ENCODE results near the gene HEBP1.

DNA sequence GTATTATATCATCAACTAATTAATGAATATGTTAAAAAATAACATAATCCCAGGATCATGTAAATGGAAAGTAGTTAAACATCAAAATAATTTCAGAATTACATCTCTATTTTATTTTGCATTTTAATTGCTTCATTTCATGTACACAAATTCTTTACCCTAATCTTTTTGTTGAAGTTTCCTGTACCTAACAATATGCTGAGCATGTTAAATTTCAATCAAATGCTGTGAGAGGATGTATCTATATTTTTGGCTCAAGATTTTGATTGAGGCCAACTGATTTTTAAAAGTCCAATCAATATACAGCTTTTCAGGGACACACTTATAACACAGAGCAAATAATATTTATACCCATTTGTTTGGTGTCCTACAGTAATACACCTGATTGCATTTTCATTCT, 54.5 kb downstream of the HEBP1 start:
- TF ChIP-seq, protein P1, sequence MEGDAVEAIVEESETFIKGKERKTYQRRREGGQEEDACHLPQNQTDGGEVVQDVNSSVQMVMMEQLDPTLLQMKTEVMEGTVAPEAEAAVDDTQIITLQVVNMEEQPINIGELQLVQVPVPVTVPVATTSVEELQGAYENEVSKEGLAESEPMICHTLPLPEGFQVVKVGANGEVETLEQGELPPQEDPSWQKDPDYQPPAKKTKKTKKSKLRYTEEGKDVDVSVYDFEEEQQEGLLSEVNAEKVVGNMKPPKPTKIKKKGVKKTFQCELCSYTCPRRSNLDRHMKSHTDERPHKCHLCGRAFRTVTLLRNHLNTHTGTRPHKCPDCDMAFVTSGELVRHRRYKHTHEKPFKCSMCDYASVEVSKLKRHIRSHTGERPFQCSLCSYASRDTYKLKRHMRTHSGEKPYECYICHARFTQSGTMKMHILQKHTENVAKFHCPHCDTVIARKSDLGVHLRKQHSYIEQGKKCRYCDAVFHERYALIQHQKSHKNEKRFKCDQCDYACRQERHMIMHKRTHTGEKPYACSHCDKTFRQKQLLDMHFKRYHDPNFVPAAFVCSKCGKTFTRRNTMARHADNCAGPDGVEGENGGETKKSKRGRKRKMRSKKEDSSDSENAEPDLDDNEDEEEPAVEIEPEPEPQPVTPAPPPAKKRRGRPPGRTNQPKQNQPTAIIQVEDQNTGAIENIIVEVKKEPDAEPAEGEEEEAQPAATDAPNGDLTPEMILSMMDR (IDR thresholded peaks at IDR 0.05; ENCODE audit: low read depth, low read length, missing input control): no peak
- no peak for TF ChIP-seq GABPA (IDR thresholded peaks at IDR 0.05 in 1 of 2, conservative IDR thresholded peaks at IDR 0.05 in 1 of 2)
- TF ChIP-seq YY1 (IDR thresholded peaks at IDR 0.05): no peak
- no peak for TF ChIP-seq FOXA1 (IDR thresholded peaks at IDR 0.05)
- TF ChIP-seq TAF1 (conservative IDR thresholded peaks at IDR 0.05): no peak
- TF ChIP-seq, protein P2, sequence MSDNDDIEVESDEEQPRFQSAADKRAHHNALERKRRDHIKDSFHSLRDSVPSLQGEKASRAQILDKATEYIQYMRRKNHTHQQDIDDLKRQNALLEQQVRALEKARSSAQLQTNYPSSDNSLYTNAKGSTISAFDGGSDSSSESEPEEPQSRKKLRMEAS (IDR thresholded peaks at IDR 0.05): no peak
- TF ChIP-seq, protein P3, sequence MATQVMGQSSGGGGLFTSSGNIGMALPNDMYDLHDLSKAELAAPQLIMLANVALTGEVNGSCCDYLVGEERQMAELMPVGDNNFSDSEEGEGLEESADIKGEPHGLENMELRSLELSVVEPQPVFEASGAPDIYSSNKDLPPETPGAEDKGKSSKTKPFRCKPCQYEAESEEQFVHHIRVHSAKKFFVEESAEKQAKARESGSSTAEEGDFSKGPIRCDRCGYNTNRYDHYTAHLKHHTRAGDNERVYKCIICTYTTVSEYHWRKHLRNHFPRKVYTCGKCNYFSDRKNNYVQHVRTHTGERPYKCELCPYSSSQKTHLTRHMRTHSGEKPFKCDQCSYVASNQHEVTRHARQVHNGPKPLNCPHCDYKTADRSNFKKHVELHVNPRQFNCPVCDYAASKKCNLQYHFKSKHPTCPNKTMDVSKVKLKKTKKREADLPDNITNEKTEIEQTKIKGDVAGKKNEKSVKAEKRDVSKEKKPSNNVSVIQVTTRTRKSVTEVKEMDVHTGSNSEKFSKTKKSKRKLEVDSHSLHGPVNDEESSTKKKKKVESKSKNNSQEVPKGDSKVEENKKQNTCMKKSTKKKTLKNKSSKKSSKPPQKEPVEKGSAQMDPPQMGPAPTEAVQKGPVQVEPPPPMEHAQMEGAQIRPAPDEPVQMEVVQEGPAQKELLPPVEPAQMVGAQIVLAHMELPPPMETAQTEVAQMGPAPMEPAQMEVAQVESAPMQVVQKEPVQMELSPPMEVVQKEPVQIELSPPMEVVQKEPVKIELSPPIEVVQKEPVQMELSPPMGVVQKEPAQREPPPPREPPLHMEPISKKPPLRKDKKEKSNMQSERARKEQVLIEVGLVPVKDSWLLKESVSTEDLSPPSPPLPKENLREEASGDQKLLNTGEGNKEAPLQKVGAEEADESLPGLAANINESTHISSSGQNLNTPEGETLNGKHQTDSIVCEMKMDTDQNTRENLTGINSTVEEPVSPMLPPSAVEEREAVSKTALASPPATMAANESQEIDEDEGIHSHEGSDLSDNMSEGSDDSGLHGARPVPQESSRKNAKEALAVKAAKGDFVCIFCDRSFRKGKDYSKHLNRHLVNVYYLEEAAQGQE (IDR thresholded peaks at IDR 0.05): no peak
- no peak for TF ChIP-seq SP1 (IDR thresholded peaks at IDR 0.05)
- TF ChIP-seq NR2F2 (IDR thresholded peaks at IDR 0.05): no peak
- TF ChIP-seq RAD21 (IDR thresholded peaks at IDR 0.05): no peak
- TF ChIP-seq RXRA (IDR thresholded peaks at IDR 0.05): no peak
- TF ChIP-seq JUND (IDR thresholded peaks at IDR 0.05): no peak
- TF ChIP-seq, protein P4, sequence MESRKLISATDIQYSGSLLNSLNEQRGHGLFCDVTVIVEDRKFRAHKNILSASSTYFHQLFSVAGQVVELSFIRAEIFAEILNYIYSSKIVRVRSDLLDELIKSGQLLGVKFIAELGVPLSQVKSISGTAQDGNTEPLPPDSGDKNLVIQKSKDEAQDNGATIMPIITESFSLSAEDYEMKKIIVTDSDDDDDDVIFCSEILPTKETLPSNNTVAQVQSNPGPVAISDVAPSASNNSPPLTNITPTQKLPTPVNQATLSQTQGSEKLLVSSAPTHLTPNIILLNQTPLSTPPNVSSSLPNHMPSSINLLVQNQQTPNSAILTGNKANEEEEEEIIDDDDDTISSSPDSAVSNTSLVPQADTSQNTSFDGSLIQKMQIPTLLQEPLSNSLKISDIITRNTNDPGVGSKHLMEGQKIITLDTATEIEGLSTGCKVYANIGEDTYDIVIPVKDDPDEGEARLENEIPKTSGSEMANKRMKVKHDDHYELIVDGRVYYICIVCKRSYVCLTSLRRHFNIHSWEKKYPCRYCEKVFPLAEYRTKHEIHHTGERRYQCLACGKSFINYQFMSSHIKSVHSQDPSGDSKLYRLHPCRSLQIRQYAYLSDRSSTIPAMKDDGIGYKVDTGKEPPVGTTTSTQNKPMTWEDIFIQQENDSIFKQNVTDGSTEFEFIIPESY (IDR thresholded peaks at IDR 0.05): no peak
